BJ (cell line): ENCODE data around the gene FKBP15. TPM values are rescaled to one million over a fixed set of nuclear protein-coding genes. Genes with fewer than 3 reads are reported as not detected.
A peak's percentile ranks its signal among the peaks of the same experiment; 100 is the strongest.

Source experiments
- CTCF ChIA-PET: fragments of 350-600 bp; formaldehyde crosslinking; extraction: SDS; loops from one replicate; lab custom pipeline; 2021; ENCODE audit warnings: antibody characterized with exemption, inconsistent platforms; lab: Yijun Ruan, JAX
- POLR2A ChIA-PET: fragments of 300-600 bp; sonication (Branson Sonifier 250); formaldehyde crosslinking; extraction: SDS; loops from one replicate; lab custom pipeline; 2021; ENCODE audit warnings: antibody characterized with exemption; lab: Charles Lee
- DNase-seq: peaks from one replicate; pipeline ENCODE4 v3.0.0-alpha.2; 2011; ENCODE audit warnings: low read depth
- H3K27me3 ChIP-seq: 2 replicates; pipeline ENCODE4 v1.6.0; 2011; ENCODE audit warnings: low read length; ENCODE audit not compliant: control insufficient read depth, insufficient read depth
- H3K36me3 ChIP-seq: 2 replicates; pipeline ENCODE4 v1.5.1; 2011; ENCODE audit warnings: low read length; ENCODE audit not compliant: control insufficient read depth, insufficient read depth
- H3K4me3 ChIP-seq: 2 replicates; pipeline ENCODE4 v1.5.1; 2011; ENCODE audit warnings: low read depth, mild to moderate bottlenecking, control low read depth, low read length
- CTCF ChIP-seq: IDR thresholded peaks from 2 replicates; pipeline ENCODE4 v1.5.1; 2011; ENCODE audit warnings: low read depth, mild to moderate bottlenecking, control low read depth, inconsistent platforms, low read length, moderate library complexity; ENCODE audit not compliant: insufficient read depth
- polyA plus RNA-seq: library from polyadenylated mRNA; depleted of rRNA; stranded (reverse); fragments of >200 nt; gene quantifications from 2 replicates; pipeline ENCODE4 v1.2.3, GENCODE V29; 2011

FKBP15 gene
- polyA plus RNA-seq, 1 experiment: 45.0 TPM

- Histone ChIP-seq H3K36me3 (no peaks in the 10 kb centered on the region), H3K27me3 (no peaks in the 10 kb centered on the region), H3K4me3 (peak overlapping the region; percentile 92)
- CTCF ChIA-PET: interaction anchor here (1.0 to 2.2 kb wide), 4 partner anchors 20 to 53 kb away, joined by 4 read pairs; no protein-coding TSS in a partner anchor
- no peak for TF ChIP-seq CTCF
- POLR2A ChIA-PET: interaction anchor here (1.0 kb wide), 1 partner anchor 53 kb away, joined by 6 read pairs; the partner anchor contains the start of genes CDC26 and PRPF4
- no peak for DNase-seq
Measured at GRCh38 chr9:113221800-113222481, 864 bp upstream of the FKBP15 start.

GRCh38 chr9:113220467-113221002 lies 542 bp downstream of the FKBP15 start:
- ChIA-PET POLR2A (interaction anchor here (0.5 kb wide), 1 partner anchor 69 kb away, joined by 8 read pairs; no protein-coding TSS in a partner anchor), CTCF (interaction anchor here (0.7 to 2.2 kb wide), 4 partner anchors 42 to 65 kb away, joined by 3 to 4 read pairs (median 4); partner anchors contain the start of gene CDC26)
- no peak for DNase-seq
- no peaks in the 10 kb centered on the region for H3K27me3 ChIP-seq
- H3K4me3 ChIP-seq: peak overlapping the region; percentile 92
- H3K36me3 ChIP-seq: no peaks in the 10 kb centered on the region
- no peak for TF ChIP-seq CTCF

- ChIA-PET CTCF (interaction anchor here (0.7 to 2.0 kb wide), 5 partner anchors 34 to 108 kb away, joined by 3 to 4 read pairs (median 3); partner anchors contain the start of gene CDC26), POLR2A (no interaction called here)
- DNase-seq: peak; percentile 68
- Histone ChIP-seq H3K36me3 (no peaks in the 10 kb centered on the region), H3K27me3 (no peaks in the 10 kb centered on the region), H3K4me3 (peak overlapping the region; percentile 92)
- TF ChIP-seq CTCF: no peak
Measured at GRCh38 chr9:113219969-113220368, 1.1 kb downstream of the FKBP15 start.

GRCh38 chr9:113219186-113219936 lies 1.7 kb downstream of the FKBP15 start:
- ChIA-PET POLR2A (no interaction called here), CTCF (interaction anchor here (0.7 to 2.0 kb wide), 5 partner anchors 34 to 108 kb away, joined by 3 to 4 read pairs (median 3); partner anchors contain the start of gene CDC26)
- no peaks in the 10 kb centered on the region for H3K36me3 ChIP-seq
- H3K27me3 ChIP-seq: no peaks in the 10 kb centered on the region
- DNase-seq: no peak
- H3K4me3 ChIP-seq: no peak overlapping the region
- TF ChIP-seq CTCF: no peak

GRCh38 chr9:113216406-113216805 lies 4.7 kb downstream of the FKBP15 start:
- ChIA-PET POLR2A (no interaction called here), CTCF (no interaction called here)
- no peak for TF ChIP-seq CTCF
- Histone ChIP-seq H3K27me3 (no peaks in the 10 kb centered on the region), H3K4me3 (no peak overlapping the region), H3K36me3 (no peaks in the 10 kb centered on the region)
- DNase-seq: no peak
